Measurements from ENCODE around the gene KCNMB1.
A peak's percentile ranks its signal among the peaks of the same experiment; 100 is the strongest.

KCNMB1 gene

GRCh38 chr5:170388818-170389549, at the start of gene KCNMB1:
TSS of gene KCNMB1 (minus strand) at chr5:170389367. CDS start at chr5:170385447, 3,920 bp downstream.
- peaks cover 13% of the 10 kb centered on the region for H3K4me1 Mint-ChIP-seq
- no peak within 1 kb of the TSS for H3K4me3 Mint-ChIP-seq
- no peak for ATAC-seq (ENCODE audit: low read depth)
- H3K27ac Mint-ChIP-seq, result no peak within 1 kb of the TSS
- no peaks in the 10 kb centered on the region for H3K36me3 Mint-ChIP-seq
- no peak for DNase-seq (ENCODE audit: low spot score in 2 of 2)
- H3K9me3 Mint-ChIP-seq, result no peaks in the 10 kb centered on the region
- peaks cover 12% of the 10 kb centered on the region for H3K27me3 Mint-ChIP-seq

- Mint-ChIP-seq H3K9me3 (no peaks in the 10 kb centered on the region), H3K4me3 (no peak overlapping the region), H3K36me3 (no peaks in the 10 kb centered on the region), H3K4me1 (peaks cover 3% of the 10 kb centered on the region), H3K27ac (no peak overlapping the region), H3K27me3 (peaks cover 8% of the 10 kb centered on the region)
- no peak for ATAC-seq (ENCODE audit: low read depth)
- no peak for DNase-seq (ENCODE audit: low spot score in 2 of 2)
Measured at GRCh38 chr5:170438581-170438980, 49.4 kb upstream of the KCNMB1 start.

- no peaks in the 10 kb centered on the region for H3K36me3 Mint-ChIP-seq
- H3K4me3 Mint-ChIP-seq, result no peak overlapping the region
- DNase-seq (ENCODE audit: low spot score in 2 of 2) (no peak), ATAC-seq (ENCODE audit: low read depth) (no peak)
- H3K27ac Mint-ChIP-seq, result no peak overlapping the region
- H3K4me1 Mint-ChIP-seq, result peaks cover 3% of the 10 kb centered on the region
- H3K9me3 Mint-ChIP-seq, result no peaks in the 10 kb centered on the region
- peaks cover 9% of the 10 kb centered on the region for H3K27me3 Mint-ChIP-seq
Measured at GRCh38 chr5:170437621-170438375, 48.6 kb upstream of the KCNMB1 start.

- no peak for ATAC-seq (ENCODE audit: low read depth)
- no peak overlapping the region for H3K27ac Mint-ChIP-seq
- H3K9me3 Mint-ChIP-seq, result no peaks in the 10 kb centered on the region
- H3K27me3 Mint-ChIP-seq, result peaks cover 10% of the 10 kb centered on the region
- H3K4me3 Mint-ChIP-seq, result no peak overlapping the region
- no peak for DNase-seq (ENCODE audit: low spot score in 2 of 2)
- H3K4me1 Mint-ChIP-seq, result peaks cover 3% of the 10 kb centered on the region
- no peaks in the 10 kb centered on the region for H3K36me3 Mint-ChIP-seq
Measured at GRCh38 chr5:170436335-170436734, 47.2 kb upstream of the KCNMB1 start.

GRCh38 chr5:170434966-170435605, 45.9 kb upstream of the KCNMB1 start:
- peaks cover 3% of the 10 kb centered on the region for H3K4me1 Mint-ChIP-seq

GRCh38 chr5:170432669-170433068, 43.5 kb upstream of the KCNMB1 start:
- Mint-ChIP-seq H3K9me3 (no peaks in the 10 kb centered on the region), H3K27me3 (peaks cover 9% of the 10 kb centered on the region), H3K36me3 (no peaks in the 10 kb centered on the region), H3K4me1 (peaks cover 3% of the 10 kb centered on the region), H3K27ac (no peak overlapping the region), H3K4me3 (no peak overlapping the region)
- DNase-seq (ENCODE audit: low spot score in 2 of 2), result no peak
- ATAC-seq (ENCODE audit: low read depth), result no peak

More at GRCh38 chr5:170434966-170435605, 45.9 kb upstream of the KCNMB1 start:
- Mint-ChIP-seq H3K36me3 (no peaks in the 10 kb centered on the region), H3K9me3 (no peaks in the 10 kb centered on the region), H3K4me3 (no peak overlapping the region), H3K27me3 (peaks cover 12% of the 10 kb centered on the region), H3K27ac (no peak overlapping the region)
- peak; percentile 53 for ATAC-seq (ENCODE audit: low read depth)
- DNase-seq (ENCODE audit: low spot score in 2 of 2), result peak; percentile 37 to 46

GRCh38 chr5:170431571-170431970, 42.4 kb upstream of the KCNMB1 start:
- Mint-ChIP-seq H3K4me1 (peaks cover 3% of the 10 kb centered on the region), H3K27me3 (peaks cover 8% of the 10 kb centered on the region), H3K27ac (no peak overlapping the region), H3K4me3 (no peak overlapping the region), H3K36me3 (no peaks in the 10 kb centered on the region), H3K9me3 (no peaks in the 10 kb centered on the region)
- ATAC-seq (ENCODE audit: low read depth), result no peak
- DNase-seq (ENCODE audit: low spot score in 2 of 2), result no peak

GRCh38 chr5:170430866-170431437, 41.8 kb upstream of the KCNMB1 start:
- H3K36me3 Mint-ChIP-seq, result no peaks in the 10 kb centered on the region
- no peak overlapping the region for H3K27ac Mint-ChIP-seq
- peaks cover 2% of the 10 kb centered on the region for H3K4me1 Mint-ChIP-seq
- no peak overlapping the region for H3K4me3 Mint-ChIP-seq
- H3K27me3 Mint-ChIP-seq, result peaks cover 8% of the 10 kb centered on the region
- no peaks in the 10 kb centered on the region for H3K9me3 Mint-ChIP-seq
- no peak for ATAC-seq (ENCODE audit: low read depth)
- no peak for DNase-seq (ENCODE audit: low spot score in 2 of 2)

GRCh38 chr5:170430256-170430655, 41.1 kb upstream of the KCNMB1 start:
- H3K27ac Mint-ChIP-seq, result no peak overlapping the region
- no peak for ATAC-seq (ENCODE audit: low read depth)
- peaks cover 8% of the 10 kb centered on the region for H3K27me3 Mint-ChIP-seq
- H3K4me1 Mint-ChIP-seq, result no peaks in the 10 kb centered on the region
- no peaks in the 10 kb centered on the region for H3K9me3 Mint-ChIP-seq
- DNase-seq (ENCODE audit: low spot score in 2 of 2), result no peak
- H3K4me3 Mint-ChIP-seq, result no peak overlapping the region
- H3K36me3 Mint-ChIP-seq, result no peaks in the 10 kb centered on the region

- ATAC-seq (ENCODE audit: low read depth), result no peak
- H3K4me1 Mint-ChIP-seq, result no peaks in the 10 kb centered on the region
- H3K9me3 Mint-ChIP-seq, result no peaks in the 10 kb centered on the region
- H3K27ac Mint-ChIP-seq, result no peak overlapping the region
- DNase-seq (ENCODE audit: low spot score in 2 of 2), result no peak
- peaks cover 13% of the 10 kb centered on the region for H3K27me3 Mint-ChIP-seq
- H3K4me3 Mint-ChIP-seq, result no peak overlapping the region
- no peaks in the 10 kb centered on the region for H3K36me3 Mint-ChIP-seq
Measured at GRCh38 chr5:170429014-170429413, 39.8 kb upstream of the KCNMB1 start.

- Mint-ChIP-seq H3K27me3 (peaks cover 13% of the 10 kb centered on the region), H3K27ac (no peak overlapping the region)
Measured at GRCh38 chr5:170427672-170428236, 38.6 kb upstream of the KCNMB1 start.

GRCh38 chr5:170426786-170427185, 37.6 kb upstream of the KCNMB1 start:
- H3K9me3 Mint-ChIP-seq, result no peaks in the 10 kb centered on the region
- peaks cover 16% of the 10 kb centered on the region for H3K27me3 Mint-ChIP-seq
- H3K4me3 Mint-ChIP-seq, result no peak overlapping the region
- H3K4me1 Mint-ChIP-seq, result no peaks in the 10 kb centered on the region
- no peak for DNase-seq (ENCODE audit: low spot score in 2 of 2)
- H3K36me3 Mint-ChIP-seq, result no peaks in the 10 kb centered on the region
- ATAC-seq (ENCODE audit: low read depth), result no peak
- H3K27ac Mint-ChIP-seq, result no peak overlapping the region

More at GRCh38 chr5:170427672-170428236, 38.6 kb upstream of the KCNMB1 start:
- DNase-seq (ENCODE audit: low spot score in 2 of 2), result no peak
- Mint-ChIP-seq H3K4me3 (no peak overlapping the region), H3K9me3 (no peaks in the 10 kb centered on the region), H3K4me1 (no peaks in the 10 kb centered on the region), H3K36me3 (no peaks in the 10 kb centered on the region)
- no peak for ATAC-seq (ENCODE audit: low read depth)

- ATAC-seq (ENCODE audit: low read depth), result no peak
- no peaks in the 10 kb centered on the region for H3K9me3 Mint-ChIP-seq
- H3K27ac Mint-ChIP-seq, result no peak overlapping the region
- no peak overlapping the region for H3K4me3 Mint-ChIP-seq
- no peak for DNase-seq (ENCODE audit: low spot score in 2 of 2)
- no peaks in the 10 kb centered on the region for H3K36me3 Mint-ChIP-seq
- H3K4me1 Mint-ChIP-seq, result no peaks in the 10 kb centered on the region
- peaks cover 16% of the 10 kb centered on the region for H3K27me3 Mint-ChIP-seq
Measured at GRCh38 chr5:170426149-170426767, 37.1 kb upstream of the KCNMB1 start.

Measured in memory B cell (primary cell).